Suprapubic skin (tissue), 4 donors: Measurements from ENCODE around the gene FRYL. TPM values are rescaled to one million over a fixed set of nuclear protein-coding genes. Genes with fewer than 3 reads are reported as not detected.

Source experiments
- DNase-seq, 2 donors: peaks; one replicate each; pipeline ENCODE4 v3.0.0-alpha.2; 2019; ENCODE audit warnings: low spot score in 2 of 2
- H3K27ac ChIP-seq: fragments of 200-600 bp; sonication (generic); one replicate; pipeline ENCODE4 v1.5.1; 2019
- H3K27me3 ChIP-seq: fragments of 200-600 bp; sonication (generic); one replicate; pipeline ENCODE4 v1.5.1; 2019
- H3K36me3 ChIP-seq: fragments of 200-600 bp; sonication (generic); one replicate; pipeline ENCODE4 v1.5.1; 2019
- H3K4me1 ChIP-seq: fragments of 200-600 bp; sonication (generic); one replicate; pipeline ENCODE4 v1.5.1; 2019
- H3K4me3 ChIP-seq: fragments of 200-600 bp; sonication (generic); one replicate; pipeline ENCODE4 v1.5.1; 2019; ENCODE audit warnings: mild to moderate bottlenecking
- H3K9me3 ChIP-seq: fragments of 200-600 bp; sonication (generic); one replicate; pipeline ENCODE4 v1.5.1; 2019
- EP300 ChIP-seq: sonication (generic); formaldehyde crosslinking; IDR thresholded peaks from one replicate; pipeline ENCODE4 v1.6.1; 2017; ENCODE audit warnings: antibody characterized with exemption
- POLR2A ChIP-seq, 2 donors: fragments of 450-650 bp; IDR thresholded peaks; one replicate each; pipeline ENCODE4 v1.6.1; 2017; ENCODE audit warnings: antibody characterized with exemption in 2 of 2, mild to moderate bottlenecking in 2 of 2, moderate library complexity in 2 of 2
- POLR2AphosphoS5 ChIP-seq, 3 donors: sonication (generic); formaldehyde crosslinking; IDR thresholded peaks; one replicate each; pipeline ENCODE4 v1.6.1; 2017; ENCODE audit warnings: antibody characterized with exemption in 3 of 3
- WGBS: methylation state at CpG from one replicate; pipeline ENCODE4 v1.1.5; 2018; 5-methylcytosine and 5-hydroxymethylcytosine counted together
- total RNA-seq, 4 donors: library from RNA; depleted of rRNA; stranded (reverse); fragments of >200 nt; gene quantifications; one replicate each; pipeline ENCODE4 v1.1.0, GENCODE V29; 2016
- TF ChIP-seq, protein P1 (sequence below), 2 donors: fragments of 200-600 bp in 1 of 2; fragments of 450-650 bp in 1 of 2; sonication (generic) in 1 of 2; IDR thresholded peaks; one replicate each; pipeline ENCODE4 v1.5.1; 2016 to 2019; ENCODE audit warnings: antibody characterized with exemption in 2 of 2, mild to moderate bottlenecking in 1 of 2, moderate library complexity in 1 of 2

The FRYL gene
- total RNA-seq, 4 donors from 2014 or later = 48.4 to 168 (median 73.5) TPM

GRCh38 chr4:48470570-48470969 lies 309.5 kb downstream of the FRYL start:
- H3K4me1 ChIP-seq = no peaks in the 10 kb centered on the region
- no peaks in the 10 kb centered on the region for H3K9me3 ChIP-seq
- no peaks in the 10 kb centered on the region for H3K36me3 ChIP-seq
- TF ChIP-seq POLR2AphosphoS5 (IDR thresholded peaks at IDR 0.05) = no peak
- no peak for TF ChIP-seq POLR2A (IDR thresholded peaks at IDR 0.05)
- TF ChIP-seq EP300 = no peak
- TF ChIP-seq, protein P1, sequence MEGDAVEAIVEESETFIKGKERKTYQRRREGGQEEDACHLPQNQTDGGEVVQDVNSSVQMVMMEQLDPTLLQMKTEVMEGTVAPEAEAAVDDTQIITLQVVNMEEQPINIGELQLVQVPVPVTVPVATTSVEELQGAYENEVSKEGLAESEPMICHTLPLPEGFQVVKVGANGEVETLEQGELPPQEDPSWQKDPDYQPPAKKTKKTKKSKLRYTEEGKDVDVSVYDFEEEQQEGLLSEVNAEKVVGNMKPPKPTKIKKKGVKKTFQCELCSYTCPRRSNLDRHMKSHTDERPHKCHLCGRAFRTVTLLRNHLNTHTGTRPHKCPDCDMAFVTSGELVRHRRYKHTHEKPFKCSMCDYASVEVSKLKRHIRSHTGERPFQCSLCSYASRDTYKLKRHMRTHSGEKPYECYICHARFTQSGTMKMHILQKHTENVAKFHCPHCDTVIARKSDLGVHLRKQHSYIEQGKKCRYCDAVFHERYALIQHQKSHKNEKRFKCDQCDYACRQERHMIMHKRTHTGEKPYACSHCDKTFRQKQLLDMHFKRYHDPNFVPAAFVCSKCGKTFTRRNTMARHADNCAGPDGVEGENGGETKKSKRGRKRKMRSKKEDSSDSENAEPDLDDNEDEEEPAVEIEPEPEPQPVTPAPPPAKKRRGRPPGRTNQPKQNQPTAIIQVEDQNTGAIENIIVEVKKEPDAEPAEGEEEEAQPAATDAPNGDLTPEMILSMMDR (IDR thresholded peaks at IDR 0.05) = no peak
- no peak overlapping the region for H3K27ac ChIP-seq
- DNase-seq = no peak
- no peaks in the 10 kb centered on the region for H3K27me3 ChIP-seq
- 27% methylated on average over 2 of the region's 2 CpGs for WGBS
- H3K4me3 ChIP-seq = no peak overlapping the region

GRCh38 chr4:48470137-48470536 lies 309.9 kb downstream of the FRYL start:
- no peak overlapping the region for H3K4me3 ChIP-seq
- DNase-seq = no peak
- 58% methylated on average over 1 of the region's 1 CpG for WGBS
- H3K36me3 ChIP-seq = no peaks in the 10 kb centered on the region
- no peaks in the 10 kb centered on the region for H3K27me3 ChIP-seq
- H3K27ac ChIP-seq = no peak overlapping the region
- TF ChIP-seq POLR2A (IDR thresholded peaks at IDR 0.05) (no peak), EP300 (no peak), POLR2AphosphoS5 (IDR thresholded peaks at IDR 0.05) (no peak)
- TF ChIP-seq, protein P1 (IDR thresholded peaks at IDR 0.05) = no peak
- no peaks in the 10 kb centered on the region for H3K9me3 ChIP-seq
- no peaks in the 10 kb centered on the region for H3K4me1 ChIP-seq

- no peak for TF ChIP-seq EP300
- TF ChIP-seq POLR2AphosphoS5 (IDR thresholded peaks at IDR 0.05) = no peak
- TF ChIP-seq, protein P1 (IDR thresholded peaks at IDR 0.05) = no peak
- no peak for TF ChIP-seq POLR2A (IDR thresholded peaks at IDR 0.05)
- 79% methylated on average over 4 of the region's 5 CpGs for WGBS
- H3K4me1 ChIP-seq = no peaks in the 10 kb centered on the region
- H3K36me3 ChIP-seq = no peaks in the 10 kb centered on the region
- no peak overlapping the region for H3K27ac ChIP-seq
- H3K4me3 ChIP-seq = no peak overlapping the region
- H3K9me3 ChIP-seq = no peaks in the 10 kb centered on the region
- no peak for DNase-seq
- no peaks in the 10 kb centered on the region for H3K27me3 ChIP-seq
Measured at GRCh38 chr4:48467891-48468290, 312.2 kb downstream of the FRYL start.

DNA sequence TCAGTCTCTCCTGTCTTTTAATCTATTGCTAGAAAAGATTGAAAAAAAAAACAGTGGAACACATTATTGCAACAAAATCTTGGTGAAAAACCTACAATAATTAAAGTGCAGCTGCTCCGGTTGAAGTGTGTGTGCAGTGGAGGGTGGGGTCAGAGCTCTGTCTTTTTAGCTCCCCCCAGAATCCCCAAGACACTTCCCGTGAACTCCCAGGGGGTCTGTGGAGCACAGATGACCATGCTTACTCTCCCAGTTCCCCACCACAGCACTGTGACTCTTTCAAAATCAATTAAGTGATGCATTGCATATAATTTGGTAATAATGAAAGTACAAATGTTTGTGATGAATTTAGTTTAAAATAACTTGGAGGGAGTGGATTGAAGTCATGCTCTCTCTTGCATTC lies 312.6 kb downstream of the FRYL start:
- WGBS = 73% methylated on average over 2 of the region's 2 CpGs
- no peaks in the 10 kb centered on the region for H3K36me3 ChIP-seq
- H3K9me3 ChIP-seq = no peaks in the 10 kb centered on the region
- DNase-seq = no peak
- TF ChIP-seq EP300 (no peak), POLR2AphosphoS5 (IDR thresholded peaks at IDR 0.05) (no peak), POLR2A (IDR thresholded peaks at IDR 0.05) (no peak)
- TF ChIP-seq, protein P1 (IDR thresholded peaks at IDR 0.05) = no peak
- no peak overlapping the region for H3K27ac ChIP-seq
- H3K27me3 ChIP-seq = no peaks in the 10 kb centered on the region
- no peak overlapping the region for H3K4me3 ChIP-seq
- H3K4me1 ChIP-seq = no peaks in the 10 kb centered on the region

- no peaks in the 10 kb centered on the region for H3K4me1 ChIP-seq
- H3K27me3 ChIP-seq = no peaks in the 10 kb centered on the region
- H3K9me3 ChIP-seq = no peaks in the 10 kb centered on the region
- 22% methylated on average over 5 of the region's 5 CpGs for WGBS
- H3K4me3 ChIP-seq = no peak overlapping the region
- H3K27ac ChIP-seq = no peak overlapping the region
- no peak for TF ChIP-seq POLR2AphosphoS5 (IDR thresholded peaks at IDR 0.05)
- TF ChIP-seq EP300 = no peak
- TF ChIP-seq POLR2A (IDR thresholded peaks at IDR 0.05) = no peak
- TF ChIP-seq, protein P1 (IDR thresholded peaks at IDR 0.05) = no peak
- H3K36me3 ChIP-seq = no peaks in the 10 kb centered on the region
- no peak for DNase-seq
Measured at GRCh38 chr4:48462363-48462762, 317.7 kb downstream of the FRYL start.
